ENCODE results near the gene IL15.
"Not testable (repeated sequence)": the region's sequence is repeated elsewhere in the genome, so short reads cannot be mapped to it uniquely, and the experiment has no call there.

Gene IL15

GRCh38 chr4:141636082-141636770 lies at the start of gene IL15:
TSS of gene IL15 (plus strand) at chr4:141636583. CDS start at chr4:141719465, 82,882 bp downstream.
- peaks cover 37% of the 10 kb centered on the region for H3K4me1 Mint-ChIP-seq
- peak; percentile 32 to 84 for DNase-seq (ENCODE audit: low spot score in 2 of 2)
- peaks cover 5% of the 10 kb centered on the region for H3K36me3 Mint-ChIP-seq
- peak; percentile 88 for ATAC-seq
- H3K9me3 Mint-ChIP-seq = no peaks in the 10 kb centered on the region
- H3K27ac Mint-ChIP-seq = peak within 1 kb of the TSS; percentile 95
- peak within 1 kb of the TSS; percentile 93 for H3K4me3 Mint-ChIP-seq

GRCh38 chr4:141587897-141588296 lies 48.5 kb upstream of the IL15 start:
- Mint-ChIP-seq H3K36me3 (no peaks in the 10 kb centered on the region), H3K9me3 (peaks cover 18% of the 10 kb centered on the region), H3K4me3 (no peak overlapping the region), H3K4me1 (no peaks in the 10 kb centered on the region), H3K27ac (no peak overlapping the region)
- no peak for DNase-seq (ENCODE audit: low spot score in 2 of 2)
- ATAC-seq = no peak

GRCh38 chr4:141595531-141595930 lies 40.9 kb upstream of the IL15 start:
- no peak for DNase-seq (ENCODE audit: low spot score in 2 of 2)
- H3K4me1 Mint-ChIP-seq = no peaks in the 10 kb centered on the region
- H3K9me3 Mint-ChIP-seq = peaks cover 5% of the 10 kb centered on the region
- no peaks in the 10 kb centered on the region for H3K36me3 Mint-ChIP-seq
- no peak overlapping the region for H3K4me3 Mint-ChIP-seq
- no peak overlapping the region for H3K27ac Mint-ChIP-seq
- ATAC-seq = no peak

GRCh38 chr4:141599853-141600252 lies 36.5 kb upstream of the IL15 start:
- Mint-ChIP-seq H3K4me1 (peaks cover 6% of the 10 kb centered on the region), H3K27ac (no peak overlapping the region), H3K9me3 (no peaks in the 10 kb centered on the region), H3K36me3 (no peaks in the 10 kb centered on the region), H3K4me3 (no peak overlapping the region)
- DNase-seq (ENCODE audit: low spot score in 2 of 2) (no peak), ATAC-seq (no peak)

GRCh38 chr4:141604683-141605082 lies 31.7 kb upstream of the IL15 start:
- H3K4me1 Mint-ChIP-seq; H3K36me3 Mint-ChIP-seq; H3K9me3 Mint-ChIP-seq; DNase-seq (ENCODE audit: low spot score in 2 of 2): not testable (repeated sequence)
- Mint-ChIP-seq H3K4me3 (peak overlapping the region; percentile 37), H3K27ac (peak overlapping the region; percentile 23)
- peak; percentile 56 for ATAC-seq

GRCh38 chr4:141605425-141605856 lies 30.9 kb upstream of the IL15 start:
- Mint-ChIP-seq H3K27ac (no peak overlapping the region), H3K36me3 (no peaks in the 10 kb centered on the region), H3K4me3 (no peak overlapping the region), H3K4me1 (peaks cover 7% of the 10 kb centered on the region), H3K9me3 (no peaks in the 10 kb centered on the region)
- ATAC-seq = no peak
- DNase-seq (ENCODE audit: low spot score in 2 of 2) = no peak

GRCh38 chr4:141609243-141609642 lies 27.1 kb upstream of the IL15 start:
- no peak for ATAC-seq
- H3K27ac Mint-ChIP-seq = no peak overlapping the region
- H3K4me3 Mint-ChIP-seq = no peak overlapping the region
- peaks cover 6% of the 10 kb centered on the region for H3K4me1 Mint-ChIP-seq
- H3K36me3 Mint-ChIP-seq = no peaks in the 10 kb centered on the region
- no peaks in the 10 kb centered on the region for H3K9me3 Mint-ChIP-seq
- DNase-seq (ENCODE audit: low spot score in 2 of 2) = no peak

- H3K36me3 Mint-ChIP-seq = no peaks in the 10 kb centered on the region
- DNase-seq (ENCODE audit: low spot score in 2 of 2) = no peak
- ATAC-seq = no peak
- H3K27ac Mint-ChIP-seq = no peak overlapping the region
- no peak overlapping the region for H3K4me3 Mint-ChIP-seq
- no peaks in the 10 kb centered on the region for H3K9me3 Mint-ChIP-seq
- H3K4me1 Mint-ChIP-seq = no peaks in the 10 kb centered on the region
These were observed 26.0 kb upstream of the IL15 start for GRCh38 chr4:141610365-141610764.

GRCh38 chr4:141614878-141615586 lies 21.4 kb upstream of the IL15 start:
- Mint-ChIP-seq H3K4me1 (no peaks in the 10 kb centered on the region), H3K9me3 (peaks cover 4% of the 10 kb centered on the region), H3K27ac (no peak overlapping the region), H3K36me3 (no peaks in the 10 kb centered on the region), H3K4me3 (no peak overlapping the region)
- ATAC-seq = peak; percentile 11
- DNase-seq (ENCODE audit: low spot score in 2 of 2) = no peak

GRCh38 chr4:141615587-141615918 lies 20.8 kb upstream of the IL15 start:
- H3K4me3 Mint-ChIP-seq; H3K36me3 Mint-ChIP-seq; H3K9me3 Mint-ChIP-seq; H3K27ac Mint-ChIP-seq; DNase-seq (ENCODE audit: low spot score in 2 of 2); ATAC-seq; H3K4me1 Mint-ChIP-seq: not testable (repeated sequence)

- Mint-ChIP-seq H3K27ac (no peak overlapping the region), H3K36me3 (no peaks in the 10 kb centered on the region), H3K4me1 (no peaks in the 10 kb centered on the region), H3K9me3 (peaks cover 4% of the 10 kb centered on the region), H3K4me3 (no peak overlapping the region)
- DNase-seq (ENCODE audit: low spot score in 2 of 2) = no peak
- no peak for ATAC-seq
These were observed 15.7 kb upstream of the IL15 start for GRCh38 chr4:141620715-141621114.

GRCh38 chr4:141625023-141625422 lies 11.4 kb upstream of the IL15 start:
- H3K4me1 Mint-ChIP-seq = no peaks in the 10 kb centered on the region
- no peak for DNase-seq (ENCODE audit: low spot score in 2 of 2)
- ATAC-seq = no peak
- no peaks in the 10 kb centered on the region for H3K36me3 Mint-ChIP-seq
- no peak overlapping the region for H3K4me3 Mint-ChIP-seq
- no peak overlapping the region for H3K27ac Mint-ChIP-seq
- no peaks in the 10 kb centered on the region for H3K9me3 Mint-ChIP-seq

GRCh38 chr4:141630854-141631253 lies 5.5 kb upstream of the IL15 start:
- peaks cover 3% of the 10 kb centered on the region for H3K4me1 Mint-ChIP-seq
- H3K36me3 Mint-ChIP-seq = no peaks in the 10 kb centered on the region
- no peak overlapping the region for H3K4me3 Mint-ChIP-seq
- DNase-seq (ENCODE audit: low spot score in 2 of 2) (no peak), ATAC-seq (no peak)
- H3K27ac Mint-ChIP-seq = no peak overlapping the region
- no peaks in the 10 kb centered on the region for H3K9me3 Mint-ChIP-seq

- Mint-ChIP-seq H3K36me3 (peaks cover 5% of the 10 kb centered on the region), H3K27ac (peak overlapping the region; percentile 95), H3K4me3 (peak overlapping the region; percentile 93), H3K4me1 (peaks cover 35% of the 10 kb centered on the region), H3K9me3 (no peaks in the 10 kb centered on the region)
- DNase-seq (ENCODE audit: low spot score in 2 of 2) (no peak), ATAC-seq (peak; percentile 14)
These were observed 674 bp upstream of the IL15 start for GRCh38 chr4:141635736-141636081.

- DNase-seq (ENCODE audit: low spot score in 2 of 2) (no peak), ATAC-seq (peak; percentile 82)
- Mint-ChIP-seq H3K9me3 (no peaks in the 10 kb centered on the region), H3K4me1 (peaks cover 37% of the 10 kb centered on the region), H3K27ac (peak overlapping the region; percentile 95), H3K4me3 (peak overlapping the region; percentile 93), H3K36me3 (peaks cover 5% of the 10 kb centered on the region)
These were observed 533 bp downstream of the IL15 start for GRCh38 chr4:141636771-141637460.

GRCh38 chr4:141637565-141637964 lies 1.2 kb downstream of the IL15 start:
- Mint-ChIP-seq H3K27ac (peak overlapping the region; percentile 95), H3K4me3 (peak overlapping the region; percentile 93), H3K4me1 (peaks cover 43% of the 10 kb centered on the region), H3K36me3 (peaks cover 5% of the 10 kb centered on the region), H3K9me3 (no peaks in the 10 kb centered on the region)
- no peak for DNase-seq (ENCODE audit: low spot score in 2 of 2)
- ATAC-seq = no peak
